ENCODE measurements around the gene IL17C.

GRCh38 chr16:88593489-88593888 lies 44.9 kb upstream of the IL17C start:
- no peak for TF ChIP-seq POLR2A (IDR thresholded peaks at IDR 0.05; ENCODE audit: low read depth, low read length)
- TF ChIP-seq POU2F2 (IDR thresholded peaks at IDR 0.05; ENCODE audit: low read depth, low read length), result no peak
- TF ChIP-seq POLR2AphosphoS5 (IDR thresholded peaks at IDR 0.05; ENCODE audit: low read depth, low read length), result no peak
- no peak for TF ChIP-seq SPI1 (IDR thresholded peaks at IDR 0.05; ENCODE audit: low read depth, low read length)
